Urinary bladder (tissue), 4 donors: Measurements from ENCODE around the gene ZNF862. TPM values are rescaled to one million over a fixed set of nuclear protein-coding genes. Genes with fewer than 3 reads are reported as not detected.
"Not testable (repeated sequence)": the region's sequence is repeated elsewhere in the genome, so short reads cannot be mapped to it uniquely, and the experiment has no call there.

Source experiments
- DNase-seq: peaks from one replicate; pipeline ENCODE4 v3.0.0-alpha.2; 2015; ENCODE audit errors: extremely low spot score
- H3K27ac ChIP-seq: one replicate; pipeline ENCODE4 v1.5.1; 2013; ENCODE audit warnings: low read depth, mild to moderate bottlenecking, moderate library complexity
- H3K36me3 ChIP-seq: one replicate; pipeline ENCODE4 v1.6.1; 2013; ENCODE audit warnings: mild to moderate bottlenecking, moderate library complexity; ENCODE audit not compliant: insufficient read depth
- H3K4me1 ChIP-seq: one replicate; pipeline ENCODE4 v1.6.1; 2013; ENCODE audit warnings: mild to moderate bottlenecking, moderate library complexity; ENCODE audit not compliant: insufficient read depth
- H3K4me3 ChIP-seq: one replicate; pipeline ENCODE4 v1.5.1; 2013; ENCODE audit warnings: low read depth, low read length
- WGBS: extraction: QIAGEN DNeasy Blood & Tissue Kit; methylation state at CpG from one replicate; pipeline ENCODE4 v1.1.7; 2013; 5-methylcytosine and 5-hydroxymethylcytosine counted together
- polyA plus RNA-seq: library from polyadenylated mRNA; stranded (reverse); fragments of 200-250 nt; gene quantifications from one replicate; pipeline ENCODE4 v1.2.3, GENCODE V29; 2013
- total RNA-seq: library from RNA; depleted of rRNA; stranded (reverse); fragments of >200 nt; gene quantifications from one replicate; pipeline ENCODE4 v1.2.3, GENCODE V29; 2014
- donor health status: healthy with polysubstance abuse.
- donor health status: healthy.

ZNF862 gene
- total and polyA plus RNA-seq, 2 donors = 11.2 to 16.5 TPM

- Histone ChIP-seq H3K27ac (no peak overlapping the region), H3K4me3 (no peak overlapping the region), H3K4me1 (no peaks in the 10 kb centered on the region), H3K36me3 (no peaks in the 10 kb centered on the region)
- DNase-seq = no peak
- 94% methylated on average over 13 of the region's 13 CpGs for WGBS
These were observed 13.9 kb upstream of the ZNF862 start for GRCh38 chr7:149824301-149824741.

- no peaks in the 10 kb centered on the region for H3K36me3 ChIP-seq
- DNase-seq = no peak
- WGBS = 92% methylated on average over 19 of the region's 19 CpGs
These were observed 13.2 kb upstream of the ZNF862 start for GRCh38 chr7:149824748-149825566.

GRCh38 chr7:149825567-149826343, 12.4 kb upstream of the ZNF862 start:
- no peaks in the 10 kb centered on the region for H3K36me3 ChIP-seq
- 89% methylated on average over 19 of the region's 19 CpGs for WGBS
- H3K4me1 ChIP-seq = no peaks in the 10 kb centered on the region
- DNase-seq = no peak
- H3K4me3 ChIP-seq = no peak overlapping the region
- no peak overlapping the region for H3K27ac ChIP-seq

More at GRCh38 chr7:149824748-149825566, 13.2 kb upstream of the ZNF862 start:
- H3K4me3 ChIP-seq = no peak overlapping the region
- H3K4me1 ChIP-seq = no peaks in the 10 kb centered on the region
- no peak overlapping the region for H3K27ac ChIP-seq

- WGBS = 85% methylated on average over 12 of the region's 12 CpGs
- Histone ChIP-seq H3K4me3 (no peak overlapping the region), H3K27ac (no peak overlapping the region), H3K36me3 (no peaks in the 10 kb centered on the region), H3K4me1 (no peaks in the 10 kb centered on the region)
- no peak for DNase-seq
These were observed 11.7 kb upstream of the ZNF862 start for GRCh38 chr7:149826344-149827088.

DNA sequence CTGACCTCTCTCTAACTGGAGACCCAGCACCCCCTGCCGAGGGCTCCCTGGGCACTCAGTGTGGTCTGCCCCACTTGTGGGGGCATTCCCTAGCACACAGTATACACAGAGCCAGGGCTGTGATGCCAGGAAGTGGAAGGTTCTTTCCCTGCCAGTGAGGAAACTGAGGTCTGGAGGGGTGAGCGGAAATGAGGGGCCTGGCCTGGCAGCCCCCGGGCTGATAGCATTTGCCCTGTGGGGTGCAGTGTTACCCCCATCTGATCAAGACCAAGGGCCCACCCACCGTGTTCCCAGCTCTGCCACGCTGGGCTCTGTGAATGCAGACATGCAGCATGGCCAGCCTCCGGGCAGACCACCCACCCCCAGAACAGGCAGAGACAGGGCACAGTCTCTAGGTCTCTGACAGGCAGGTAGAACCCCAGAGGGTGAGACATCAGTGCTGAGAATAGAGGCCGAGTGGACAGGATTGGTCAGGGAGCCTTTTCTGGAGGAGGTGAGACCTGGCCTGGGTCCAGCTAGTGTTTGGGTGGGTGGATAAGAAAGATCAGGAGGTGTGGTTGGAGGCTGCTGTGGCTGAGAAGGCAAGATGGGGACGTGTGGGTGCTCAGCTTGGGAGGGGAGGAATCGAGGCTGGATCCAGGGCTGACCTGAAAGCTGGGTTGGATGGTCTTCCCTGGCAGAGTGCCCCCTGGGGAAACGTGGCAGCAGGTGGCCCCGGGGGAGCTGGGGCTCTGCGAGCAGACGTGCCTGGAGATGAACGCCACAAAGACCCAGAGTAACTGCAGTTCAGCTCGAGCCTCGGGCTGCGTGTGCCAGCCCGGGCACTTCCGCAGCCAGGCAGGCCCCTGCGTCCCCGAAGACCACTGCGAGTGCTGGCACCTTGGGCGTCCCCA, 10.8 kb upstream of the ZNF862 start:
- Histone ChIP-seq H3K4me1 (no peaks in the 10 kb centered on the region), H3K36me3 (no peaks in the 10 kb centered on the region), H3K27ac (no peak overlapping the region), H3K4me3 (no peak overlapping the region)
- no peak for DNase-seq
- WGBS = 79% methylated on average over 23 of the region's 23 CpGs

- no peaks in the 10 kb centered on the region for H3K4me1 ChIP-seq
- WGBS = 85% methylated on average over 19 of the region's 19 CpGs
- H3K4me3 ChIP-seq = no peak overlapping the region
- H3K27ac ChIP-seq = no peak overlapping the region
- no peak for DNase-seq
- H3K36me3 ChIP-seq = no peaks in the 10 kb centered on the region
These were observed 9.5 kb upstream of the ZNF862 start for GRCh38 chr7:149828357-149829309.

GRCh38 chr7:149830527-149830926, 7.6 kb upstream of the ZNF862 start:
- H3K4me1 ChIP-seq, H3K27ac ChIP-seq, H3K36me3 ChIP-seq, DNase-seq, H3K4me3 ChIP-seq: not testable (repeated sequence)
- whole genome bisulfite sequencing = 57% methylated on average over 1 of the region's 1 CpG

DNA sequence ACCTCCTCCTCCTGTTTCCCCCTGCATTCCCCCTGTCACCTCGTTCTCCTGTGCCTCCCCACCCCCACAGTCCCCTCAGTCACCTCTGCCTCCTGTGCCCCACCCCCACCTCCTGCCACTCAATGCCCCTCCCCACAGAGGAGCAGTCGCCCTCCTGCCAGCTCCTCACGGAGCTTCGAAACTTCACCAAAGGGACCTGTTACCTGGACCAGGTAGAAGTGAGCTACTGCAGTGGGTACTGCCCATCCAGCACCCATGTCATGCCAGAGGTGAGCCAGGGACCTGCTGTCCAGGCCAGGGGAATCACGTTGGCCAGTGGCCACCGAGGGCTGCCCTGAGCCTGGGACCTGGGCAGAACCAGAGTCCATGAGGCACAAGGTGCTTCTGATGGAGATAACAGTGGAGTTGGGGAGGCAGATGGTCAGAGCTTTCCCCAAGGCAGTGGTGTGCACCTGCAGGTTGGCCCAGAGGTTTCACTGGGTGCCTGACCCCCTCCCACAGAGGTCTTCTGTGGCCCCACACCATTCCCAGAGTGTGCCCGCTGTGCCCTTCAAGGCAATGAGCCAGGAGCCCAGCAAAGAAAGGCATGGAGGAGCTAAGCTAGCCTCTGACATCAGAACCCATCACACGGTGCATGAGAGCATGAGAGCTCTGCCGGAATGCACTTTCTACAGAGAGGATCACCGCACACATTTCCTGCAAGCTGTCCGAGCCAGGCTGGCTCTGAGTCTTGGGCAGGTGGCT, 7.0 kb upstream of the ZNF862 start:
- H3K4me3 ChIP-seq = no peak overlapping the region
- DNase-seq = no peak
- H3K27ac ChIP-seq = no peak overlapping the region
- no peaks in the 10 kb centered on the region for H3K4me1 ChIP-seq
- no peaks in the 10 kb centered on the region for H3K36me3 ChIP-seq
- 39% methylated on average over 11 of the region's 11 CpGs for WGBS

DNA sequence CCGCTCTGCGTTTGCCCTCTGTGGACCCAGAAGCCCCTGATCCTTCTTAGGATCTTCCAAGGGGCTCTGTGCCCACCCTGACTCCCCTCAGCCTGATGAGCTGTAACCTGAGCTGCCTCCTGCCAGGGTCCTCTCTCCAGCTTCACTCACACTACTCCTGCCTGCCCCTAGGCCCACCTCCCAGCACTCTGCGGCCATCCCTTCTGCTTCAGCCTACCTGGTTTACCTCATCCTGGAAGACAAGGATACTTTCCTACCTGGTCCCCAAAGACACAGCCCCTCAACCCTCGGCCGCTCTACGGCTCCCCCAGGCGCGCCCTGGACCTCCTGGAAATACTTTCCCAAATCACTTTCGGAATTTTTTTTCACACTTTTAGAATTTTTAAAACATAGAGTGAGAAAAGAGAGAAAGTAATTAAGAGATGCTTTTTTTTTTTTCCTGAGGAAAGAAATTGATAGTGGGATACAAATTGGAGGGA, 6.4 kb upstream of the ZNF862 start:
- no peak overlapping the region for H3K4me3 ChIP-seq
- DNase-seq = no peak
- H3K36me3 ChIP-seq = no peaks in the 10 kb centered on the region
- H3K27ac ChIP-seq = no peak overlapping the region
- 69% methylated on average over 9 of the region's 9 CpGs for WGBS
- H3K4me1 ChIP-seq = no peaks in the 10 kb centered on the region

GRCh38 chr7:149832332-149833041, 5.7 kb upstream of the ZNF862 start:
- 69% methylated on average over 13 of the region's 13 CpGs for WGBS

More at GRCh38 chr7:149832332-149833041, 5.7 kb upstream of the ZNF862 start:
- Histone ChIP-seq H3K36me3 (no peaks in the 10 kb centered on the region), H3K4me1 (no peaks in the 10 kb centered on the region), H3K27ac (no peak overlapping the region), H3K4me3 (no peak overlapping the region)
- no peak for DNase-seq
